Gastrocnemius medialis (tissue), 4 donors: ENCODE data around the gene RSPH6A.

Experiments
- CTCF ChIP-seq, 5 experiments: fragments of 450-650 bp in 3 of 5; fragments of 200-600 bp in 2 of 5; sonication (generic) in 2 of 5; IDR thresholded peaks in 4 of 5; conservative IDR thresholded peaks in 1 of 5; 1 replicate in 4 of 5; 2 replicates in 1 of 5; pipeline ENCODE4 v1.5.1; 2016 to 2019; ENCODE audit warnings: antibody characterized with exemption in 5 of 5, mild to moderate bottlenecking in 3 of 5, moderate library complexity in 3 of 5
- POLR2A ChIP-seq, 2 donors: fragments of 450-650 bp; IDR thresholded peaks; one replicate each; pipeline ENCODE4 v1.6.1; 2017; ENCODE audit warnings: antibody characterized with exemption in 2 of 2, mild to moderate bottlenecking in 2 of 2, moderate library complexity in 2 of 2

DNA sequence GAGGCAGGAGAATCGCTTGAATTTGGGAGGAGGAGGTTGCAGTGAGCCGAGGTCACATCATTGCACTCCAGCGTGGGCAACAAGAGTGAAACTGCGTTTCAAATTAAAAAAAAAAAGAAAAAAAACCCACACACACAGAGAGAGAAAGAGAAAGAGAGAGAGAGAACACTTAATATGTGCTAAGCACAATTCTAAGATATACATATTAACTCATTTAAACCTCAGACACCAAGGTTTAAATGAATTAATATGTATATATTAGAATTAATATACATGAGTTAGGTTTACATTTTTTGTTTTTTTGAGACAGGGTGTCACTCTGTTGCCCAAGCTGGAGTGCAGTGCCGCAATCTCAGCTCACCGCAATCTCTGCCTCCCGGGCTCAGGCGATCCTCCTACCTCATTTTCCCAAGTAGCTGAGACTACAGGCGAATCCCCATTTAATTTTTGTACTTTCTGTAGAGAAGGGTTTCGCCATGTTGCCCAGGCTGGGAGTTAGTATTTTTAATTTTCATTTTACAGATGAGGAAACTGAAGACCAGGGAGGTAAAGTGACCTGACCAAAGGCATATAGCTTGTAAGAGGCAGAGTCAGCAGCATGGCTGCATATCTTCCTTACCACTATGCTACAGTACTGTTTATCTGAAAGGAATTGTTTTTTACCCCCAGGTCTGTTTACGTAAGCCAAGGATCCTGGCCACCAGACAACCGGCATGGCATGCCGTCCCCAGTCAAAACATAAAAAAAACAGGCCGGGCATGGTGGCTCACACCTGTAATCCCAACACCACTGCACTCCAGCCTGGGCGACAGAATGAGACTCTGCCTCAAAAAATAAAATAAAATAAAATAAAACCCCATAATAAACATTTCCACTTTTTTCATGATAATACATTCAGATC, 45.5 kb upstream of the RSPH6A start:
- TF ChIP-seq POLR2A (IDR thresholded peaks at IDR 0.05): no peak
- TF ChIP-seq CTCF (IDR thresholded peaks at IDR 0.05 in 4 of 5, conservative IDR thresholded peaks at IDR 0.05 in 1 of 5): no peak
